ENCODE measurements around the gene PXN.
"Not testable (repeated sequence)": the region's sequence is repeated elsewhere in the genome, so short reads cannot be mapped to it uniquely, and the experiment has no call there.

Gene PXN

DNA sequence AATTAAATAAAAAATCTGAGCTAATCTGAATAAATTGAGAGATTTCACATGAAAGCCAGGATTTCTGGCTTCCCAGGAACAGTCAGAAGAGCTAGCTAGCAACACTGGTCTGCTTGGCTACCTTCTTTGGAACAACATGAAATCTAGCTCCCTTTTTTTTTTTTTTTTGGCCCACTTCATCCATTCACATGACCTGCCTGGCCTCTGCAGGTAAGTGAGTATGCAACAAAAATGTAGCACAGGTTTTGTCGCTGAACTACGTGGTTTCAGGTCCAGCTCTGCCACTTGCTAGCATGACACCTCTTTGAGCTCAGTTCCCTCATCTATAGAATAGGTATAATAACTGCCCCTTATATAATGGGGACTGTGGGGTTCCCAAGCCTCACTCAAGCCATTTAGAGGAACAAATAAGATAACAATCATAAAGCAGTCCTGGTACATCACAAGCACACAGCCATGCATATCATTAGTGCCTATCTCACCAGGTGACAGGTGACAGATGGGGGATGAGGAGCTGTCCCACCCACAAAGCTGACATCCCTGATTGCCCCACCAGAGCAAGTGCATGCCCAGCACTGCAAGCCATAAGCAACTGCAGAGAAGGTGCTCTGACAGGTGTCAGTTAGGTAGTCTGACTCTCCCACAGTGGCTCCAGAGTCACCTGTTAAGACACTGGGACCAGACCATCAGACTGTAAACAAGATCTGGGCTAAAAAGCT lies 25.6 kb downstream of the PXN start:
- no peak for DNase-seq

GRCh38 chr12:120238839-120239445 lies 26.6 kb downstream of the PXN start:
- DNase-seq: no peak

- no peak for DNase-seq
These were observed 27.3 kb downstream of the PXN start for GRCh38 chr12:120238217-120238616.

- DNase-seq: no peak
These were observed 28.0 kb downstream of the PXN start for GRCh38 chr12:120237360-120238171.

- DNase-seq: not testable (repeated sequence)
These were observed 28.7 kb downstream of the PXN start for GRCh38 chr12:120236809-120237208.

DNA sequence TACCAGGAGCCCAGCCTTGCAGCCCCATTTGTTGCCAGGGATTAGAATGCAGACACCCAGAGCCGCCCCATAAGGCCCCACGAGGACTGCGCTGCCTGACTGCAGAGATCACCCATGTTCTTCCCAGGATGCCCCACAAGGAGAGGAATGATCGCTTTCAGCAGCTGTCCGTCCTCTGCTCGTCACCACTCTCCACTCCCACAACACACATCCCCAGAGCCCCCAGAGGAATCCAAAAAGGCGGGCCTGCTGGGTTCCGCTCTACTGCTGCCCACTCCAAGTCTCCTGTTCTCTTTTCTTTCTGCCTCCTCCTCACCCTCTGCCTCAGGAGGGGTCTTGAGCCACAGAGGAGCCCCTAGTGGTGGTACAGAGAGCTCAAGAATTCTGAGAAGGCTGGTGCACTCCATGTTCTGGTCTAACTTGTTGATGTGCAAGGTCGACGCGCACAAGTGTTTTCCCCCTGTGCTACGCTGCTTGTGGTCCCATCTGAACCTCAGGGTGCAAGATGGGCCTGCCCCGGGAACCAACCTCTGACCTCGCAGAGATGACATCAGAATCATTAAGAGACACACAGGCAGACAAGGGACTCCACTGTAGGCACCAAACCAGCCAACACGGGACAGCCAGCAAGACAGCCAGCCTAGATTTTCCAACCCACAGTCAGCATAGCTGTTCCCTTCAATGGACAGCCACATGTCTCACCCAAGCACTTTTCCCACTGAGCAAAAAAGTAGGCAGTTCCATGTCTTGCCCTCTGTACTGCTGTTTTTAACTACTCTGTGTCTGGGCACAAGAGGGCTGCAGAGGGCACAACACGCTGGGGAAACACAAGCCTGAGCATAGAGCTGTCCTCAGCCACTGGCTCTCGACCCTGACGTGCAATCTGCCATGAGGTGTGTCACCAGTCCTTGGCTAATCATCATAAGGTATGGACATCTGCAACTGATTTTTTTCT lies 29.9 kb downstream of the PXN start:
- DNase-seq: no peak

DNA sequence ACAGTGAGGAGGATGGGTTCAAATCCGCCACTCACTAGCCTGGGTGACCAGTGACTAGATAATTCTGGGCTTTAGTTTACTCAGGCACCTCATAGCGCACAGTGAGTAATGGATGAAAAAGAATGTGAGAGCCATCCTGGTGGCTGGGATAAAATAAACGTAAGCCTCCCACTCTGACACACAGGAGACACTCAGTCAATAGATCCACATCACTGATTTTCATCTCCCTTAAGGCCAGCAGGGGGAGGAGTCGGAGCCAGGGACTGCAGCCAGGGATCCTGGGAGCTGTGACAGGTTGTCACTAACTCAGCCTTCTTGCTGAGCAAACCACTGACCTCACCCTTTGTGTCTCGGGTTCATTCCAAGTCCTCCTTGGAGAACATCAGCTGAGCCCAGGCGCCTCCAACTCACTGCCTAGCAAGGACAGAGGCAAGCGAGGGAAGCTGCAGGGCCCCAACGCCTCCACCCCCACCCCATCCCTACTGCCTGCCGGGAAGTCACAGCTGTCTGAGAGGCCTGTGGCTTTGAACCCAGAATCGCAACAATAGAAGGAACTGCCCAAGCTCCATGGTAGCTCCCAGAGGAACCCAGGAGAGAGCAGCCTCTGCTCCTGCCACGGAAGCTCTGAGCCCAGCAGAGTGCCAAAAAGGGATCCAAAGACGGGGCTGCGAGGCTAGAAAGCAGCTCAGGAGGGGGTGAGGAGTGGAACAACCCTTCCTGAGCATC lies 30.7 kb downstream of the PXN start:
- DNase-seq: peak; percentile 67 to 83

- no peak for DNase-seq
These were observed 34.1 kb downstream of the PXN start for GRCh38 chr12:120231316-120232011.

DNA sequence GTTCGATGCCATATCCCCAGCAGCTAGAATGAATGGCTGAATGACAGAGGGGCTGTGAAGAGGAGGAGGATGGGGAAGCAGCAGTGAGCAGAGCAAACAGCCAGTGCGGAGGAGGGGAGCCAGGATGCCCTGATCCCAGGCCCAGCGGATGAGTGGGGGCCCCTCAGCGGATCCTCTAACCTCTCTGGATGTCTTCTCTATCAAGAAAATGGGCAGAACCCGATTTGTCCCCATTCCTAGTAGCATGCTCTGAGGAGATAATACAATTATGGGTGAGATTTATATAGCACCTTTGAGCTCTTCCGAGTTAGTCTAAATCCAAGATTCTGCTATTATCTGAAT lies 34.6 kb downstream of the PXN start:
- DNase-seq: no peak

DNA sequence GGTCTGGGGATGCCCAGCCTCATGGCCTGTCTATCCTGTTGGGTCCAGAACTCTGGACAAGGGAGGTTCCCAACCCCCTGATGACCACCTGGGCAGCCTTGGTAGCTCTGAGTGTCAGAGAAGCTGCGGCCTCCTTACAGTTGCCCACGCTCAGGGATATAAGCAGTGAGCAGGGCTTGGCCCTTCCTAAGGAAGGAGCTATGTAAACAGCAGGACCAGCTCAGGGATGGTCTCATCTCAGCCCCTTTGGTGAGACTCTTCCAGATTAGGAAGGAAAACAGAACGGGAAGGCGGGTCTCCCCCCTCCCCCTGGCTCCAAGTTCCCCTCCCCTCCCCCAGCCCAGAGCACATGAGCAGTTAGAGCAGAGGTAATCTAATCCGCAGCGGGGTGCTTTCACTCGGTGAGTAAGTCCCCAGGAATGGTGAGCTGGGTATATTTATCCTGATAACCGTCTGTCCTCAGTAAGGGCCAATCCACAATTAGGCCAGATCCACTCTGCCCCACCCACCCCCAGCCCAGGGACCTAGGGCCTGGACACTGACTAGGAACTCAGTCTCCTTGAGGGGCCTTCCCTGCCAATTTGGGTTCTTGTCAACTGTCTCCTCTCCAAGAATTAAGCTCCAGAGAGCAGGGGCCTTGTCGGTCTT lies 35.1 kb downstream of the PXN start:
- peak in 1 of 2 experiments; percentile 16 for DNase-seq

- no peak for DNase-seq
These were observed 35.8 kb downstream of the PXN start for GRCh38 chr12:120229487-120230325.

- DNase-seq: peak in 1 of 2 experiments; percentile 48
These were observed 36.5 kb downstream of the PXN start for GRCh38 chr12:120229071-120229486.

DNA sequence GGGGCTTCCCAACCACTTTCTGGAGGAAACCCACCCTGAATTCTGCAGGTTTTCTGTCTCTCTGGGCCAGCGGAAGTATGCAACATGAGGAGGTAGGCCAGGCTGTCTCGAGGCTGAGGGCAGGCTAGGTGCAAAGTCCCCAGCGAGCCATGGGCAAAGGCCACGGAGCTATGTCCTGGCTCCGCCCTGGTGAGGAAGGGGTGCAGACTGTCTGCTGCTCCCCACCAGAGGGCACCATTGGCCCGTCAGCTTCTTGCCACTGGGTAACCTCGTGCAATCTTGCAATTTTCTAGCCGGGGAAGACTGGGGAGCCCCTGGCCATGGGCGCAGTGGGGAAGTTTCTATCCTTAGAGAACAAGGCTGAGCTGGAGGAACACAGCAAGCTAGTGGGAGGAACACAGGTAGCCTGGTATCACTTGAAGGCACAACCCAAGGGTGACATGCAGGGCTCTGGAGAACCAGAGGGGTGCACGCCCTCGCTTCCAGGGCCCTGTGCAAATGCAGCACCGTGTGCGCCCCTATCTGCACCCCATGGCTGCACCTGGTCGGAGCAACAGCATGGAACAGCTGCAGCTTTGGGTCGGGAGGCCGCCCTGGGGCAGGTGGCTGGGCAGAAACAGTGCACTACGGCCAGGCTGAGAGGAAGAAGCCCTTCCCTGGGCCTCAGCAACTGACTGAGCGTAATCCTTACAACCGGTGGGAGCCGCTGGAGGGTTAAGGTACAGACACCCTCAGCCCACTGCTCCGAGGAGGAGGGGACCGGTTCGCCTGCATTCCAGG lies 37.0 kb downstream of the PXN start:
- DNase-seq: peak; percentile 51 to 93

GRCh38 chr12:120228041-120228290 lies 37.6 kb downstream of the PXN start:
- DNase-seq: no peak

DNA sequence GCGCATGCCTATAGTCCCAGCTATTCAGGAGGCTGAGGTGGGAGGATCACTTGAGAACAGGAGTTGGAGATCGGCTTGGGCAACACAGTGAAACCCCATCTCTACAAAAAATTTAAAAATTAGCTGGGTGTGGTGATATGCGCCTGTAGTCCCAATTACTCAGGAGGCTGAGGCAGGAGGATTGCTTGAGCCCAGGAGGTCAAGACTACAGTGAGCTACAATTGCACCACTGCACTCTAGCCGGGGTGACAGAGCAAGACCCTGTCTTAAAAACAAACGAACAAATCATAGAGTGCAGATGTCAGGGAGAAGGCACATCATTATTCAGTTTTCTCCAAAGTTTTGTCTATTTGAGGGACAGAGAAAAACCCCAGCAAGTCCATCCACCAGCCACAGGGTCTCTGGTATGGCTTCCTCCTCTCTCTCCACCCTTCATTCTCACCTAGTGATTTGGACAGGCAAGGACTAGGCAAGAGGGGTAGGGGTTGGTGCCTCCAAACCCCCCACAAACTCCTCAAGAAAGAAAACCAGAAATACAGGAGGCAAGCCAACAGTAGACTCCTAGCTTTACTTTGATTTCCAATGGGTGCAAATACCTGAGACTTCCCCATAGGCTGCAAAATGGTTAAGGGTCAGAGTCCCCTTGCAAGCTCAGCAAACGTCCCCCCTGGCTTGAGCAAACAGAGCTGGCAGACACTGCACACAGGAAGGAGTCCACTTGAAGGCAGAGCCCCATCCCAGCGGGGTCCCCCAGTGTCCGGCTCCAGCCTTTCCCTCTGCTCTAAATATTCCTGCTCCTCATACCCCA lies 38.1 kb downstream of the PXN start:
- DNase-seq: no peak

DNA sequence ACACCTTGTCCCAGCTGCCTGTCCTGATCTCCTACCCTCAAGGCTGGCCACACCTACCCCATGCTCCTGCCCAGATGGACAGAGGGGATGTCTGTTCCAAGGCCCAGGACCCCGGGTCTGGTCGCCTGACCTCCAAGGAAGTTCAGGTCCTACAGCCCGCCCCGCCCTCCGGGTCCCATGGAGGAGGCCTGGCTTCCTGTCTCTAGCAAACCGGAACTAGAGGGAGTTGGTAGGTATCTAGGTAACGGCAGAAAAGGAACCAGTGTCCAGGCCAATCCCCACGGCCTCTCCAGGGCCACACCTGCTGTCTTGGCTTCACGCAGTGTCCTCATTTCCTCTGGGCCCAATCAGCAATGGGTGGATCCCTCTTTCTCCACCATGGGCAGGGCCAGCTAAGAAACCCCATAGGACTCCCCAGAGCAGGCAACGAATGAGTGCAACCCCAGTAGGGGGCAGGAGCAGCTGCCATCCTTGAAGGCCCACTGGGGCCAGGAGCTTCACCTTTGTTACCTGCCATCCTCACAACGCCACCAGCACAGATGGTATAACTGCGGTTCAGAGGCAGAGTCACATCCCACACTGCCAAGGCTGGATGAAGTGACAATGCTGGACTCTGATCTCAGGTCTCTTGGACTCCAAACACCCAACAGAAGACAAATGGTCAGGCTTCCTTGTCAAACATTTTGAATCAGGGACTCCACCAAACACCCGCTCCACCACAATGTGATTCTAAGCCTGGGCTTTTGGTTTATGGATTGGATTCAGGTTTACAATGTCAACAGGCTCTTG lies 39.5 kb downstream of the PXN start:
- no peak for DNase-seq

DNA sequence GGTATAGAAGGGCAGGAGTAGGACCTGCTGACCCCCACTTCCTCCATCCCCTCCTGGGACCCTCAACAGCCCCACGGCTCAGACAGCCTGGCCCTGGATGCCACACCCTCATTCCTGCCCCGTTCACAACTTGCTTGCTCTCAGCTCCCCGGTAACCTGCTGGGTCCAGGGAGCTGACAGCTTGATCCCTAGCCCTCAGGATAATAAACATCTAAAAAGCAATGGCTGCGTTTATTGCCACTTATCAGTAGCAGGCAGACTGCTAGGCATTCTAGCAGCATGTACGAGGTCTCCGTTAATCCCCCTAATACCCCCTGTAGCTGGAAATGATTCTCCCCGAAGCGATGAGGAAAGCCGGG lies 40.4 kb downstream of the PXN start:
- no peak for DNase-seq
